Measurements from ENCODE around the gene NBEAL1. TPM values are rescaled to one million over a fixed set of nuclear protein-coding genes. Genes with fewer than 3 reads are reported as not detected.

NBEAL1 gene
- total and polyA plus RNA-seq, 2 of the 8 experiments (the other 6 are each of a cell fraction or from before 2014, with no cell fraction given): 2.3 to 10.7 TPM

DNA sequence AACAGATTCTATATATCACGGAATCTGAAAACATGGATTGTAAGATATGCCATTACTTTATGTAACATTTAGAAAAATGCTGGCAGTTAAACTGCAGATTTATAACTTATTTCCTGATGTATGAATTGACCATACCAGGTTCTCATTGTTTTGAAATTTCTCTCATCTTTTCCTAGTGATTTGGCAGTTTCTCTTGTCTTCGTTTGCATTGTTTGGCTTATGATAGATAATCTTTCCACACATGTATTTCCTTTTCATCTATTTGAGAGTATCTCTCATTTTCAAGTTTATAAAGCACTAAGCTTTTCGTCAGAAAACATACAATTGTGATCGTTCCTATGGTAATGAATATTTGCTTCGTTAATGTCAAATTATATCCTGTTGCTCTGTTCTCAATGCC, 16.3 kb downstream of the NBEAL1 start:
- Histone ChIP-seq H3K36me3 (ENCODE audit: control insufficient read depth in 2 of 4, insufficient read depth in 4 of 4, low read length in 3 of 4) (no peaks in the 10 kb centered on the region), H3K9me3 (ENCODE audit: insufficient read depth in 2 of 2, low read depth in 1 of 2, low read length in 1 of 2) (no peaks in the 10 kb centered on the region), H4K91ac (replicated peaks; ENCODE audit: insufficient read length, low read length) (no peak overlapping the region), H4K20me1 (replicated peaks in 1 of 2; ENCODE audit: control insufficient read depth in 1 of 2, insufficient read depth in 2 of 2, low read length in 2 of 2) (no peaks in the 10 kb centered on the region), H3K79me2 (ENCODE audit: control insufficient read depth in 1 of 2, insufficient read depth in 2 of 2, low read length in 2 of 2) (no peaks in the 10 kb centered on the region), H3K4ac (replicated peaks; ENCODE audit: insufficient read length, low read depth, low read length) (no peak overlapping the region), H2BK12ac (ENCODE audit: low read depth, low read length) (no peak overlapping the region), H3K4me3 (ENCODE audit: extremely low read depth in 1 of 4, insufficient read depth in 2 of 4, low read depth in 3 of 4, low read length in 4 of 4) (no peak overlapping the region), H3K4me1 (replicated peaks in 1 of 4; ENCODE audit: control insufficient read depth in 3 of 4, insufficient read depth in 4 of 4, low read length in 3 of 4) (no peaks in the 10 kb centered on the region), H3K18ac (ENCODE audit: extremely low read depth, low read length) (no peak overlapping the region), H3K27ac (ENCODE audit: low read depth, low read length) (no peak overlapping the region), H3K56ac (replicated peaks; ENCODE audit: insufficient read length, low read depth, low read length) (no peak overlapping the region), H4K5ac (ENCODE audit: insufficient read length, low read depth, low read length) (no peak overlapping the region), H2AFZ (ENCODE audit: low read length) (no peak overlapping the region), H3K23me2 (ENCODE audit: low read depth, low read length) (no peaks in the 10 kb centered on the region), H2BK15ac (ENCODE audit: low read length) (no peak overlapping the region), H2BK5ac (ENCODE audit: low read depth, low read length) (no peak overlapping the region), H2AK5ac (ENCODE audit: low read depth, low read length) (no peak overlapping the region), H3K4me2 (ENCODE audit: insufficient read depth in 1 of 2, low read depth in 2 of 2, low read length in 2 of 2) (no peak overlapping the region), H2BK20ac (ENCODE audit: low read length) (no peak overlapping the region), H2BK120ac (replicated peaks; ENCODE audit: low read depth, low read length) (no peak overlapping the region), H3K79me1 (ENCODE audit: low read depth, low read length) (no peaks in the 10 kb centered on the region), H3K23ac (ENCODE audit: insufficient read length) (no peak overlapping the region), H3K9ac (replicated peaks in 1 of 4; ENCODE audit: extremely low read depth in 1 of 4, low read depth in 3 of 4, low read length in 3 of 4) (no peak overlapping the region), H3K14ac (ENCODE audit: insufficient read length) (no peak overlapping the region), H4K8ac (ENCODE audit: extremely low read depth, insufficient read depth, low read length) (no peak overlapping the region), H3K27me3 (replicated peaks in 1 of 4; ENCODE audit: control insufficient read depth in 3 of 4, extremely low read depth in 1 of 4, insufficient read depth in 3 of 4, low read length in 3 of 4) (no peaks in the 10 kb centered on the region)
- DNase-seq (ENCODE audit: low read depth in 1 of 2, low spot score in 2 of 2) (no peak), FAIRE-seq (no peak)
- POLR2A ChIA-PET (ENCODE audit: partially characterized antibody): no interaction called here
- WGBS, 2 experiments (ENCODE audit: extremely low coverage in 1 of 2, insufficient coverage in 1 of 2, insufficient read length in 1 of 2, insufficient replicate concordance in 2 of 2, low coverage in 1 of 2, low lambda C conversion rate in 2 of 2, missing lambda C conversion rate in 1 of 2): 90% methylated on average over 5 of the region's 5 CpGs; no CpG with 5 or more reads in 1 of the 2 experiments
- CTCF ChIA-PET (ENCODE audit: partially characterized antibody): no interaction called here
- TF ChIP-seq, protein P1, sequence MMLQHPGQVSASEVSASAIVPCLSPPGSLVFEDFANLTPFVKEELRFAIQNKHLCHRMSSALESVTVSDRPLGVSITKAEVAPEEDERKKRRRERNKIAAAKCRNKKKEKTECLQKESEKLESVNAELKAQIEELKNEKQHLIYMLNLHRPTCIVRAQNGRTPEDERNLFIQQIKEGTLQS (IDR thresholded peaks at IDR 0.05; ENCODE audit: insufficient read depth, low read depth, low read length): no peak
- TF ChIP-seq SUZ12 (IDR thresholded peaks at IDR 0.05; ENCODE audit: low read length) (no peak), HDAC2 (IDR thresholded peaks at IDR 0.05; ENCODE audit: borderline replicate concordance in 1 of 2, low read depth in 2 of 2, low read length in 2 of 2) (no peak), MAFK (IDR thresholded peaks at IDR 0.05; ENCODE audit: low read depth, low read length) (no peak), CREB1 (IDR thresholded peaks at IDR 0.05) (no peak), EP300 (IDR thresholded peaks at IDR 0.05; ENCODE audit: borderline replicate concordance in 1 of 2, low read depth in 2 of 2, low read length in 2 of 2) (no peak), CHD1 (IDR thresholded peaks at IDR 0.05; ENCODE audit: low read depth, low read length) (no peak), BCL11A (IDR thresholded peaks at IDR 0.05; ENCODE audit: low read depth in 2 of 2, low read length in 2 of 2) (no peak), NRF1 (IDR thresholded peaks at IDR 0.05; ENCODE audit: low read depth, low read length) (no peak), POU5F1 (IDR thresholded peaks at IDR 0.05; ENCODE audit: low read depth, low read length) (no peak), JUND (IDR thresholded peaks at IDR 0.05; ENCODE audit: low read length) (no peak), SP4 (IDR thresholded peaks at IDR 0.05; ENCODE audit: low read length) (no peak)
- TF ChIP-seq, protein P2, sequence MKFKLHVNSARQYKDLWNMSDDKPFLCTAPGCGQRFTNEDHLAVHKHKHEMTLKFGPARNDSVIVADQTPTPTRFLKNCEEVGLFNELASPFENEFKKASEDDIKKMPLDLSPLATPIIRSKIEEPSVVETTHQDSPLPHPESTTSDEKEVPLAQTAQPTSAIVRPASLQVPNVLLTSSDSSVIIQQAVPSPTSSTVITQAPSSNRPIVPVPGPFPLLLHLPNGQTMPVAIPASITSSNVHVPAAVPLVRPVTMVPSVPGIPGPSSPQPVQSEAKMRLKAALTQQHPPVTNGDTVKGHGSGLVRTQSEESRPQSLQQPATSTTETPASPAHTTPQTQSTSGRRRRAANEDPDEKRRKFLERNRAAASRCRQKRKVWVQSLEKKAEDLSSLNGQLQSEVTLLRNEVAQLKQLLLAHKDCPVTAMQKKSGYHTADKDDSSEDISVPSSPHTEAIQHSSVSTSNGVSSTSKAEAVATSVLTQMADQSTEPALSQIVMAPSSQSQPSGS (IDR thresholded peaks at IDR 0.05; ENCODE audit: low read length): no peak
